BE2C (cell line): ENCODE results near the gene TARS1.

Experiments used
- DNase-seq: peaks from one replicate; pipeline ENCODE4 v3.0.0-alpha.2; 2020
- H3K27me3 ChIP-seq: fragments of 250-450 bp; sonication (Bioruptor Pico); 2 replicates; pipeline ENCODE4 v1.5.1; 2020; ENCODE audit warnings: mild to moderate bottlenecking
- H3K36me3 ChIP-seq: fragments of 250-450 bp; sonication (Bioruptor Pico); 2 replicates; pipeline ENCODE4 v1.5.1; 2020; ENCODE audit warnings: mild to moderate bottlenecking
- H3K4me1 ChIP-seq: fragments of 250-450 bp; sonication (Bioruptor Pico); 2 replicates; pipeline ENCODE4 v1.5.1; 2020
- H3K4me3 ChIP-seq: 2 replicates; pipeline ENCODE4 v1.5.1; 2011; ENCODE audit warnings: low read depth, low read length
- H3K9me3 ChIP-seq: fragments of 250-450 bp; sonication (Bioruptor Pico); 2 replicates; pipeline ENCODE4 v1.5.1; 2020
- CTCF ChIP-seq: IDR thresholded peaks from 2 replicates; pipeline ENCODE4 v1.5.1; 2012; ENCODE audit warnings: mild to moderate bottlenecking, low read depth, low read length

The TARS1 gene

GRCh38 chr5:33494466-33494865 lies 53.7 kb downstream of the TARS1 start:
- DNase-seq = no peak
- H3K27me3 ChIP-seq = no peaks in the 10 kb centered on the region
- no peaks in the 10 kb centered on the region for H3K9me3 ChIP-seq
- no peak overlapping the region for H3K4me3 ChIP-seq
- TF ChIP-seq CTCF = no peak
- H3K36me3 ChIP-seq = no peaks in the 10 kb centered on the region
- no peaks in the 10 kb centered on the region for H3K4me1 ChIP-seq

GRCh38 chr5:33501260-33501659 lies 60.5 kb downstream of the TARS1 start:
- no peak for DNase-seq
- TF ChIP-seq CTCF = no peak
- no peaks in the 10 kb centered on the region for H3K27me3 ChIP-seq
- no peak overlapping the region for H3K4me3 ChIP-seq
- H3K36me3 ChIP-seq = no peaks in the 10 kb centered on the region
- no peaks in the 10 kb centered on the region for H3K9me3 ChIP-seq
- no peaks in the 10 kb centered on the region for H3K4me1 ChIP-seq

GRCh38 chr5:33501899-33502298 lies 61.1 kb downstream of the TARS1 start:
- Histone ChIP-seq H3K4me1 (no peaks in the 10 kb centered on the region), H3K36me3 (no peaks in the 10 kb centered on the region), H3K9me3 (no peaks in the 10 kb centered on the region), H3K27me3 (no peaks in the 10 kb centered on the region), H3K4me3 (no peak overlapping the region)
- no peak for DNase-seq
- no peak for TF ChIP-seq CTCF

- H3K36me3 ChIP-seq = no peaks in the 10 kb centered on the region
- TF ChIP-seq CTCF = no peak
- H3K4me1 ChIP-seq = no peaks in the 10 kb centered on the region
- no peak overlapping the region for H3K4me3 ChIP-seq
- DNase-seq = no peak
- H3K9me3 ChIP-seq = no peaks in the 10 kb centered on the region
- no peaks in the 10 kb centered on the region for H3K27me3 ChIP-seq
These were observed 63.8 kb downstream of the TARS1 start for GRCh38 chr5:33504570-33504969.

- no peaks in the 10 kb centered on the region for H3K36me3 ChIP-seq
- H3K4me1 ChIP-seq = no peaks in the 10 kb centered on the region
- H3K27me3 ChIP-seq = no peaks in the 10 kb centered on the region
- no peak overlapping the region for H3K4me3 ChIP-seq
- TF ChIP-seq CTCF = no peak
- DNase-seq = no peak
- no peaks in the 10 kb centered on the region for H3K9me3 ChIP-seq
These were observed 66.7 kb downstream of the TARS1 start for GRCh38 chr5:33507426-33507825.

GRCh38 chr5:33509036-33509435 lies 68.3 kb downstream of the TARS1 start:
- no peak for TF ChIP-seq CTCF
- Histone ChIP-seq H3K4me1 (no peaks in the 10 kb centered on the region), H3K27me3 (no peaks in the 10 kb centered on the region), H3K36me3 (no peaks in the 10 kb centered on the region), H3K9me3 (no peaks in the 10 kb centered on the region), H3K4me3 (no peak overlapping the region)
- no peak for DNase-seq
